Hair follicle dermal papilla cell (primary cell): ENCODE measurements around the gene AP5Z1. TPM values are rescaled to one million over a fixed set of nuclear protein-coding genes. Genes with fewer than 3 reads are reported as not detected.

ENCODE experiments used
- small RNA-seq: library from RNA; depleted of rRNA; stranded (forward); fragments of <200 nt; gene quantifications from one replicate; pipeline ENCODE3, GENCODE V24; 2012
- total RNA-seq: library from RNA; depleted of rRNA; stranded (reverse); fragments of >200 nt; gene quantifications from 2 replicates; pipeline ENCODE4 v1.2.3, GENCODE V29; 2012

The AP5Z1 gene, protein sequence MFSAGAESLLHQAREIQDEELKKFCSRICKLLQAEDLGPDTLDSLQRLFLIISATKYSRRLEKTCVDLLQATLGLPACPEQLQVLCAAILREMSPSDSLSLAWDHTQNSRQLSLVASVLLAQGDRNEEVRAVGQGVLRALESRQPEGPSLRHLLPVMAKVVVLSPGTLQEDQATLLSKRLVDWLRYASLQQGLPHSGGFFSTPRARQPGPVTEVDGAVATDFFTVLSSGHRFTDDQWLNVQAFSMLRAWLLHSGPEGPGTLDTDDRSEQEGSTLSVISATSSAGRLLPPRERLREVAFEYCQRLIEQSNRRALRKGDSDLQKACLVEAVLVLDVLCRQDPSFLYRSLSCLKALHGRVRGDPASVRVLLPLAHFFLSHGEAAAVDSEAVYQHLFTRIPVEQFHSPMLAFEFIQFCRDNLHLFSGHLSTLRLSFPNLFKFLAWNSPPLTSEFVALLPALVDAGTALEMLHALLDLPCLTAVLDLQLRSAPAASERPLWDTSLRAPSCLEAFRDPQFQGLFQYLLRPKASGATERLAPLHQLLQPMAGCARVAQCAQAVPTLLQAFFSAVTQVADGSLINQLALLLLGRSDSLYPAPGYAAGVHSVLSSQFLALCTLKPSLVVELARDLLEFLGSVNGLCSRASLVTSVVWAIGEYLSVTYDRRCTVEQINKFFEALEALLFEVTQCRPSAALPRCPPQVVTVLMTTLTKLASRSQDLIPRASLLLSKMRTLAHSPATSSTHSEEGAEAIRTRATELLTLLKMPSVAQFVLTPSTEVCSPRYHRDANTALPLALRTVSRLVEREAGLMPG
- total RNA-seq, result 66.7 and 67.7 TPM in 2 replicates

DNA sequence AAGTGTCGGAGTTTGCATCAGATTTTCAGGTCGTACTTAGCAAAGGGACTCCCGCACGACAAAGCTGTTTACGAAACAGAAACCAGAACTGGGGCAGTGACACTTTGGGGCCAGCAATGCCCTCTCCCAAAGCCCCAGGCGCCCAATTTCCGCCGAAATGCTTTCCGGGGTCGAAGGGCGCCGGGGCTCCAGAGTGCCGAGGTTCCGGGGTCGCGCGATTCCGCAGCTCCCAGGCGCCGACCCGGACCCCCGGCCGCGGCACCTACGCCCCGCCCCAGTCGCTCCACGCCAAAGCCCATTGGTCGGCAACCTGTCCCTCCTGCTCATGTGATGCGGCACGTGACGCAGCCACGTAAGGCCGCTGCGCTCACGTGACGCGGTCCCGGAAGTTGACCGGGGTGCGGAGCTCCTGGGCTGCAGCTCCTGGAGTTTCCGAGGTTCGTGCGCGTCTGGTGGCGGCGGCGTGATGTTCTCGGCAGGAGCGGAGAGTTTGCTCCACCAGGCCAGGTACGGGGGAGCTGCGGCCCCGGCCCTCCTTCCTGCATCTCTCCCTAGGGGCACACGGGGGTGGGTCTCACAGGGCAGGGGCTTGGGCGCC is at the start of gene AP5Z1:
AP5Z1 (plus strand) TSS at position 374 of the 598 bp plus-strand sequence; CDS start at position 467, 93 bp downstream.

Small RNA genes within 50 kb of the gene (small RNA-seq; reads per million reads assigned to genes)
- not detected for gene MIR4656
- not detected for gene RF00019

Other genes starting within 250 kb of the AP5Z1 start
- gene FOXK1, start 93.3 kb upstream of the AP5Z1 start, total RNA-seq, result 31.8 and 31.9 TPM in 2 replicates
- gene PAPOLB, start 86.4 kb downstream of the AP5Z1 start, total RNA-seq, result under 0.01 and 0.16 TPM in 2 replicates
- 0.81 and 2.3 TPM in 2 replicates for gene RADIL, start 108.1 kb downstream of the AP5Z1 start, total RNA-seq
- not detected in 2 replicates for gene MMD2, start 183.6 kb downstream of the AP5Z1 start, total RNA-seq